OCI-LY7 (cell line): Measurements from ENCODE around the gene PLXNA1.

Source experiments
- EZH2phosphoT487 ChIP-seq: fragments of 200-600 bp; sonication (generic); IDR thresholded peaks from 2 replicates; pipeline ENCODE4 v1.6.1; 2018; ENCODE audit warnings: low read depth, borderline replicate concordance, mild to moderate bottlenecking, mixed run types, antibody characterized with exemption, low read length, moderate library complexity, mixed read lengths
- TF ChIP-seq, protein P1 (sequence below): fragments of 200-600 bp; sonication (generic); conservative IDR thresholded peaks from 2 replicates; pipeline ENCODE4 v1.5.1; 2014; ENCODE audit warnings: mild to moderate bottlenecking, antibody characterized with exemption, low read length, moderate library complexity, mixed read lengths

DNA sequence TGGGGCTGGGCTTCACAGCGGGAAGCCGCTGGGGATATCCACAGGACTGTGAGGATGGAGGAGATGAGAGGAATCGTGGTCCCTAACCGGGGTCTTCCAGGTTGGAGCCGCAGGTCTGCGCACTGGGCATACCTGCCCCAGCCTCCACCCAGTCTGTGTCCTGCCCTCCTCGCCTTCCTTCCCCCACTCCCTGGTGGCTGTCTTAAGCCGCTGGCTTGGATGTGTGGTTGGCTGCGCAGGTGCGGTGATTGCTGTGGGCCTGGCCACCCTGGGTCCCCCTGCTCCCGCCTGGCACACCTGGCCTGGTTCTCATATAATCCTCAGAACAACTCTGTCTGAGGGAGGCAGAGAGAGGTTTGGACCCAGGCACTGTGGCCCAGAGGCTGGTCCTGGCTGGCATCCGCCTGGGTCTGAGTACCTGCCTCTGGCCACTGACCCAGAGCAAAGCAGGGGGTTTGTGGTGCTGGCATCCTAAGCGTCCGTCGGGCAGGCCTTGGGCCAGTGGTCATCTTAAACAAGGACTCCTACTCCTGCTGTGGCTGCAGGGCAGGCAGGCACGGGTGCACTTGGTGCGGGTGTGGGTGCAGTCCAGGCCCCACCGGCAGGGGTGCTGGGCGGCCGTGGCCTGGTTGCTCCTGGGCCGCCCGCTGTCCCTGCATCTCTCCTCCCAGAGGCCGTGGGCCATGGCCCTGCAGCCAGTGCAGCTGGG is 18.7 kb downstream of the PLXNA1 start:
- TF ChIP-seq, protein P1, sequence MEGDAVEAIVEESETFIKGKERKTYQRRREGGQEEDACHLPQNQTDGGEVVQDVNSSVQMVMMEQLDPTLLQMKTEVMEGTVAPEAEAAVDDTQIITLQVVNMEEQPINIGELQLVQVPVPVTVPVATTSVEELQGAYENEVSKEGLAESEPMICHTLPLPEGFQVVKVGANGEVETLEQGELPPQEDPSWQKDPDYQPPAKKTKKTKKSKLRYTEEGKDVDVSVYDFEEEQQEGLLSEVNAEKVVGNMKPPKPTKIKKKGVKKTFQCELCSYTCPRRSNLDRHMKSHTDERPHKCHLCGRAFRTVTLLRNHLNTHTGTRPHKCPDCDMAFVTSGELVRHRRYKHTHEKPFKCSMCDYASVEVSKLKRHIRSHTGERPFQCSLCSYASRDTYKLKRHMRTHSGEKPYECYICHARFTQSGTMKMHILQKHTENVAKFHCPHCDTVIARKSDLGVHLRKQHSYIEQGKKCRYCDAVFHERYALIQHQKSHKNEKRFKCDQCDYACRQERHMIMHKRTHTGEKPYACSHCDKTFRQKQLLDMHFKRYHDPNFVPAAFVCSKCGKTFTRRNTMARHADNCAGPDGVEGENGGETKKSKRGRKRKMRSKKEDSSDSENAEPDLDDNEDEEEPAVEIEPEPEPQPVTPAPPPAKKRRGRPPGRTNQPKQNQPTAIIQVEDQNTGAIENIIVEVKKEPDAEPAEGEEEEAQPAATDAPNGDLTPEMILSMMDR: no peak
- TF ChIP-seq EZH2phosphoT487: no peak
